GM04503 (cell line): Measurements from ENCODE around the gene DACT3.

Experiments
- DNase-seq: peaks from one replicate; pipeline ENCODE4 v3.0.0-alpha.2; 2012; ENCODE audit warnings: low read depth

DACT3 gene

GRCh38 chr19:46610851-46611770, 49.9 kb downstream of the DACT3 start:
- peak; percentile 28 for DNase-seq

- no peak for DNase-seq
Measured at GRCh38 chr19:46610413-46610775, 50.6 kb downstream of the DACT3 start.

DNA sequence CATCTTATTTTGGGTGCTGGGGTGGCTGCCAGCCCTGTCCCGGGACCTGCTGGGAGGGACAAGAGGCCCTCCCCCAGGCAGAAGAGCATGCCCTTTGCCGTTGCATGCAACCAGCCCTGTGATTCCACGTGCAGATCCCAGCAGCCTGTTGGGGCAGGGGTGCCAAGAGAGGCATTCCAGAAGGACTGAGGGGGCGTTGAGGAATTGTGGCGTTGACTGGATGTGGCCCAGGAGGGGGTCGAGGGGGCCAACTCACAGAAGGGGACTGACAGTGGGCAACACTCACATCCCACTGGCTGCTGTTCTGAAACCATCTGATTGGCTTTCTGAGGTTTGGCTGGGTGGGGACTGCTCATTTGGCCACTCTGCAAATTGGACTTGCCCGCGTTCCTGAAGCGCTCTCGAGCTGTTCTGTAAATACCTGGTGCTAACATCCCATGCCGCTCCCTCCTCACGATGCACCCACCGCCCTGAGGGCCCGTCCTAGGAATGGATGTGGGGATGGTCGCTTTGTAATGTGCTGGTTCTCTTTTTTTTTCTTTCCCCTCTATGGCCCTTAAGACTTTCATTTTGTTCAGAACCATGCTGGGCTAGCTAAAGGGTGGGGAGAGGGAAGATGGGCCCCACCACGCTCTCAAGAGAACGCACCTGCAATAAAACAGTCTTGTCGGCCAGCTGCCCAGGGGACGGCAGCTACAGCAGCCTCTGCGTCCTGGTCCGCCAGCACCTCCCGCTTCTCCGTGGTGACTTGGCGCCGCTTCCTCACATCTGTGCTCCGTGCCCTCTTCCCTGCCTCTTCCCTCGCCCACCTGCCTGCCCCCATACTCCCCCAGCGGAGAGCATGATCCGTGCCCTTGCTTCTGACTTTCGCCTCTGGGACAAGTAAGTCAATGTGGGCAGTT, 51.2 kb downstream of the DACT3 start:
- no peak for DNase-seq

DNA sequence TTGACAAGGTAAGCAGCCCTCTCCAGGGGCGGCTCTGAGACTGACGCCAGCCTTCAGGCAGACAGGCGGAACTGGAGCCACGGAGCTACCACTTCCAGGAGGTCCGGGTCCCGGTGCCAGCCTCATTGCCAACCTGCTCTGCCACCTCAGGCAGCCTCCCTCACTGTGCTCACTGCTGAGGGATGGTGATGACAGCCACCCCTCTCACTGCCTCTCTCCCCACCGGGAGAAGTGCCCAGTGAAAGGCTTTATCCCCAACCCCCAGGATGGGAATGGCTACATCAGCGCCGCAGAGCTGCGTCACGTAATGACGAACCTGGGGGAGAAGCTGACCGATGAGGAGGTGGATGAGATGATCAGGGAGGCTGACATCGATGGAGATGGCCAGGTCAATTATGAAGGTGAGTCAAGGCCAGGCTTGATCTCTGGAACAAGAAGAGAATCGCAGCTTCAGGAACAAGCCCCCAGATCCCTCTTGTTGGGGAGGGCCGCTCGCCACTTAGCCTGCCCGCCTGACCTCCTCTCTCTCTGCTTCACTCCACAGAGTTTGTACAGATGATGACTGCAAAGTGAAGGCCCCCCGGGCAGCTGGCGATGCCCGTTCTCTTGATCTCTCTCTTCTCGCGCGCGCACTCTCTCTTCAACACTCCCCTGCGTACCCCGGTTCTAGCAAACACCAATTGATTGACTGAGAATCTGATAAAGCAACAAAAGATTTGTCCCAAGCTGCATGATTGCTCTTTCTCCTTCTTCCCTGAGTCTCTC, 52.2 kb downstream of the DACT3 start:
- no peak for DNase-seq

DNA sequence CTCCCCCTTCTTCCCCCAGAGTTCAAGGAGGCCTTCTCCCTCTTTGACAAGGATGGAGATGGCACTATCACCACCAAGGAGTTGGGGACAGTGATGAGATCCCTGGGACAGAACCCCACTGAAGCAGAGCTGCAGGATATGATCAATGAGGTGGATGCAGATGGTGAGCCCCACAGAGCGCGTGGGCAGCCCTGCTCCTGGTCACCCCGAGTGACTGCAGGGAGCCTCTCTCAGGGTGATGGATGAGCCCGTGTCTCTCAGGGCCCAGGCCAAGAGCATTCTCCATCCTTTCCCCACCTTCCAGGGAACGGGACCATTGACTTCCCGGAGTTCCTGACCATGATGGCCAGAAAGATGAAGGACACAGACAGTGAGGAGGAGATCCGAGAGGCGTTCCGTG, 52.8 kb downstream of the DACT3 start:
- no peak for DNase-seq

DNA sequence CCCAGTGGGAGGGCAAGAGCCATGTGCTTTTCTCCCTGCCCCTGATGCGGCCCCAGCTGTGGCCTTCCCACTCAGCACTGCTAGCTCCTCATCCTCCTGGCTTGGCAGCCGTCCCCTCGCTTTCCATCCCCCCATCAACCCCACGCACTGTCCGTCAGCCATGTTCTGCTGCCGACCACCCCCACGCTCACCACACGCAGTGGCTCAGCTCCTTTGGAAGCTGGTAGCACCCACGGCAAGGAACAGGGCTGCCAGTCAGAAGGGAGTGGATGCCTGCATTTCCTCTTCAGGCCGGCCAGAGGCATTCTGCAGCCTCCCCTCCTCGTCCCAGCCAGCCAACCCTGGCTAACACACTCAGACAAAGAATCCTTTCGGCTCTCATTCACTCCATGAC, 53.5 kb downstream of the DACT3 start:
- no peak for DNase-seq

GRCh38 chr19:46606681-46607447, 54.1 kb downstream of the DACT3 start:
- no peak for DNase-seq

DNA sequence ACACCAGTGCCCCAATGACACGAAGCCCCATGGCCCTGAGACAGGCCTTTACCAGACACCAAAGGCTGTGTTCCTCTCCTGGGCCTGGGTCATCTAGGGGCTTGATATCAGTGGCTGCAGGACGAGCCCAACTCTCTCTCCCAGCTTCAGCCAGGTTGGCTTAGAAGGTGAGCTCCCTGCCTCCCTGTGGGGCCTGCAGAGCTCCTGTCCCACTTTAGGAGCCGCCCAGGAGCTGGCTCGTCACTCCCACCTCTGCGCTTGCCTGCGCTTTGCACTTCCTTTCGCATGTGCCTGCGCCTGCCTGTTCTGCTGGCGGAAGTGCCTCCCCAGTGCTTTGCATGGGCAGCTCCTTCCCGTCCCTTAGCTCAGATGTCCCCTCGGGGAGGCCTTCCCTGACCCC, 55.0 kb downstream of the DACT3 start:
- no peak for DNase-seq

DNA sequence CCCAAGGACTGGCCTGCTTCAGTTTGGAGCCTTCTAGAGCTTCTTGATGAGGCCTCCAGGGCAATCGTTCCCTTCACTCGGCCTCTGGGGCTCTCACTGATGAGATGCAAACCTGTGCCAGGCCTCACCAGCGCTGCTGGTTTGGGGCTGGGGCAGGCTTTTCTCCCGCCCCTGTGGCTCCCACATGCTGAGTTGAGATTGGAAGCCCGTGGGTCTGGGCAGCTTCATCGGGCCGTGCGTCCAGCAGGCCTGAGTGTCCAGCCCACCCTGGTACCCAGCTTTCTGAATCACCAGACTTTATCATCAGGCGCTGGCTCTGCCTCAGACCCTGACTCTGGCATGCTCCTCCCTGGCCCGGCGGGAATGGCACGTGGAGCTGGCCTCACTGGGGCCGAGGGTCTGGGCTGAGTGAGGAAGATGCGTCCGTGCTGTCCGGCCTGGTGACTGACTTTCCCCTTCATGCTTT, 55.6 kb downstream of the DACT3 start:
- DNase-seq, result no peak

GRCh38 chr19:46604781-46605355, 56.1 kb downstream of the DACT3 start:
- DNase-seq, result no peak

DNA sequence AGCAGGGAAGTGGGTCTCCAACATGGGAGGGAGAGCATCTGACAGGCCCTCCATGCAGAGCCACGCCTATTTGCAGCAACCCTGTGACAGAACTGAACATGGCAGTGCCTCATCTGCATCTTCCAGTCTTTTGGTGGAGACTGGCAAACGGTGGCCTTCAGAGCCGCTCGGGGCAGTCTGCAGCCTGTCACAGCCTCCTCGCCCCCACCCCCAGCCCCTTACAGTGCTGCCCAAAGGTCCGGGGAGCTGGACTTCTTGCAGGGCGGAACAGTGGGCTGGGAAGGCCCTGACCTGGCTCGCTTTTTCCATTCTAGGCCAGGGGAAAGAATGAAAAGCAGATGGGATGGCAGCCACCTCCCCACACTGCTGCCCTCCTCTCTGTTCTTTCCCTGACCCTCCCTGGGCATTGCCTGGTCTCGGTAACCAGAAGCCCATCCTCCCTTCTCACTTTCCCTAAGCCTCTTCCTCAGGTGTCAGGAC, 57.2 kb downstream of the DACT3 start:
- DNase-seq, result no peak

- no peak for DNase-seq
Measured at GRCh38 chr19:46603195-46603637, 57.8 kb downstream of the DACT3 start.

DNA sequence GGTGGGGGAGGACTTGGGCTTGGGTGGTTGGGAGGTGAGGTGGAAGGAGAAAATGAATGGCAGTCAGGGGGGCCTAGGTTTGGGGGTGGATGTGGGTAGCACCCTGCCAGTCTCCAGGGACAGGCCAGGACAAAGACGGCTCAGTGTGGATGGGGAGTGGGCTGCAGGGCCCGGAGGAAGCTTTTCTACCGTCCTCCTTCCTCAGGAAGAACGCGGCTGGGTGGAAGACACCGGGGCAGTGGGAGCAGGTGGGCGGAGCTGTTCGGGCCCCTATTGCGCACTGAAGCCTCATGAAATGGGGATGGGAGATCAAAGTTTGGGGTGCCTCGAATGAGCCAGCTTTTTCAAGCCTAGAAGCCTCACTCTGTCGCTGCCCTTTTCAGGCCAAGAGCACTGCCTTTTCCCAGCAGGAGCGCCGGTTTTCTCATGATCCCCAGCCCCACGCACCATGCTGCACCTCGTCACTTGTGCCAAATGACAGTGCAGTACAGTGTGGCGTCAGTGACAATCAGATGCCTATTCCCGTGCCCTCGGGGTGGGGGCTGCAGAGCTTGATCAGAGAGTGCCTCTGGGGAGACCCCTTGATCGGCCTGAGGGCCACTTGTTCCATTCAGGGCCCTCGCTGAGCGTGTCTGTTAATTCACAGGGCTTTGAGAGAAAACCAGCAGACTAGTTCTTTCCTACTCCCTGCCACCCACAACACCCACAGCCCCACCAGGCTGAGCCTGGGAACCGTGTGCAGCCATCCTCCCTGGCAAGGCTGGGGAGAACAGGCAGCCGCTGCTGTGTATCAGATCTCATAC, 58.4 kb downstream of the DACT3 start:
- no peak for DNase-seq

GRCh38 chr19:46601318-46602224, 59.4 kb downstream of the DACT3 start, which contains the start of gene CALM3:
Gene CALM3, plus strand, starts transcription at chr19:46601330. Its CDS starts 105 bp downstream, at chr19:46601435.
- no peak for DNase-seq

- DNase-seq, result peak; percentile 82
Measured at GRCh38 chr19:46600384-46601317, 60.3 kb downstream of the DACT3 start.

DNA sequence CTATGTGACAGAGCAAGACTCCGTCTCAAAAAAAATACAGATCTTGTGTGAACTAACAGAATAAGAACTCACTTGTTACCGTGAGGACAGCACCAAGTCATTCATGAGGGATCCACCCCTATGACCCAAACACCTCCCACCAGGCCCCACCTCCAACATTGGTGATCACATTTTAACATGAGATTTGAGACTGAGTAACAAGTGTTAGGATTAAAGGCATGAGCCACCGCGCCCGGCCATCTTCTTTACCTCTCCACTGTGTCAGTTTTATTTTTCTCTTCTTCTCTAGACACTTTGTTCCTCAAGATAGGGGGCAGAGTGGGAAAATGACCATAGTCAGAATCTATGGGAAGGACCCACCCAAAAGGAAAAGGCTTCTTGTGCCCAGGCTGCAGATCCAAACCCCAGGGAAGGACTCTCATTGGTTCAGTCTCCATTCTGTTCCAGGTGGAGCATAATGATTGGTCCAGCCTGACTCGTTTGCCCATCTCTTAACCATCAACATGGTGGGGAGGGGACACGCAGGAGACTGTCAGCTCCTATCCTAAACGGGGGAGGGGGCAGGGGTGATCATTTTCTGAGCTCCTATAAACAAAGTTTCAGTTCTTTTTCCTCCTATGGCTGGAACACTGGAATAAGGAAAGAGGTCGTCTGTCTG, 61.1 kb downstream of the DACT3 start:
- no peak for DNase-seq

DNA sequence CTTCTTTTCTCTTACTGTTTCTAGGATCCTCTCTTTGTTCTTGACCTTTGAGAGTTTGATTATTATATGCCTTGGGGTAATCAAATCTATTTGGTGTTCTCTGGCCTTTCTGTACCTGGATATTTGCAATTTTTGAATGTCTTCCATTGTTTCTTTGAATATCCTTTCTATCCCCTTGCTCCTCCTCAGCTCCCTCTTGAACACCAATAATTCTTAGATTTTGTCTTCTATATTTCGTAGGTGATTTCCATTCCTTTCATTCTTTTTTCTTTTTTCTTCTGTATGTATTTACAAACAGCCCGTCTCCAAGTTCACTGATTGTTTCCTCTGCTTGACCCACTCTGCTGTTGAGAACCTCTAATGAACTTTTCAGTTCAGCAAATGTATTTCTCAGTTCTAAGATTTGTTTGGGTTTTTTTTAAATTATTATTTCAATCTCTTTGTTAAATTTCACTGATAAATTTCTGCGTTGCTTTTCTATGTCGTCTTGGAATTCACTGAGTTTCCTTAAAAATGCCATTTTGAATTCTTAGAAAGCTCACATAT, 62.5 kb downstream of the DACT3 start:
- no peak for DNase-seq
